Endothelial cell of umbilical vein (primary cell): ENCODE data around the gene MUC13. TPM values are rescaled to one million over a fixed set of nuclear protein-coding genes. Genes with fewer than 3 reads are reported as not detected.

Source experiments
- BruUV-seq: library from RNA; stranded (reverse); fragments of 400-500 nt; replicated peaks from 2 replicates; lab custom pipeline; 2021; lab: Mats Ljungman, UMichigan
- CTCF ChIA-PET: fragments of 300-600, 350-600 bp; sonication (Branson Sonifier 250); formaldehyde crosslinking; loops from one replicate; lab custom pipeline; 2021; ENCODE audit warnings: antibody characterized with exemption, inconsistent platforms; lab: Charles Lee
- POLR2A ChIA-PET: fragments of 300-600, 350-600 bp; sonication (Branson Sonifier 250); formaldehyde crosslinking; loops from one replicate; lab custom pipeline; 2021; ENCODE audit warnings: antibody characterized with exemption, inconsistent platforms; lab: Charles Lee
- DNase-seq: peaks from one replicate; pipeline ENCODE4 v3.0.0-alpha.2; 2011; ENCODE audit warnings: low read depth, low spot score
- FAIRE-seq: peaks from 2 replicates; lab custom pipeline; 2011; peaks lifted over from hg19 to GRCh38; lab: Jason Lieb, UNC
- H2AFZ ChIP-seq: 2 replicates; pipeline ENCODE4 v1.6.0; 2012; ENCODE audit warnings: low read depth, low read length, control low read depth, inconsistent platforms
- H3K27ac ChIP-seq: 2 replicates; pipeline ENCODE4 v1.5.1; 2011; ENCODE audit warnings: low read depth, mild to moderate bottlenecking, control low read depth, low read length, moderate library complexity; ENCODE audit not compliant: insufficient read depth
- H3K27me3 ChIP-seq, 2 experiments: 2 replicates each; pipeline versions ENCODE4 v1.6.0 to v1.6.1; 2011; ENCODE audit warnings: low read length in 2 of 2, mixed read lengths in 1 of 2; ENCODE audit not compliant: control insufficient read depth in 2 of 2, insufficient read depth in 2 of 2
- H3K36me3 ChIP-seq, 2 experiments: 2 replicates in 1 of 2; 3 replicates in 1 of 2; pipeline ENCODE4 v1.5.1; 2011; ENCODE audit warnings: low read length in 2 of 2, mild to moderate bottlenecking in 1 of 2, moderate library complexity in 1 of 2; ENCODE audit not compliant: control insufficient read depth in 2 of 2, insufficient read depth in 2 of 2; ENCODE audit errors: extremely low read depth in 1 of 2
- H3K4me1 ChIP-seq: 3 replicates; pipeline ENCODE4 v1.5.1; 2011; ENCODE audit warnings: mild to moderate bottlenecking, low read length; ENCODE audit not compliant: control insufficient read depth, insufficient read depth; ENCODE audit errors: extremely low read depth
- H3K4me2 ChIP-seq: 2 replicates; pipeline ENCODE4 v1.6.1; 2011; ENCODE audit warnings: low read length, control low read depth, mixed read lengths; ENCODE audit not compliant: insufficient read depth
- H3K4me3 ChIP-seq, 3 experiments: fragments of 200-600 bp in 1 of 3; sonication (generic), shearing (Covaris generic) in 1 of 3; replicated peaks in 1 of 3; 2 replicates each; pipeline ENCODE4 v1.5.1; 2011 to 2016; ENCODE audit warnings: control low read depth in 3 of 3, low read length in 3 of 3, mild to moderate bottlenecking in 2 of 3, inconsistent platforms in 1 of 3, low read depth in 1 of 3, moderate library complexity in 1 of 3; ENCODE audit not compliant: insufficient read depth in 1 of 3
- H3K79me2 ChIP-seq: 2 replicates; pipeline ENCODE4 v1.6.0; 2012; ENCODE audit warnings: low read length, inconsistent platforms; ENCODE audit not compliant: control insufficient read depth, insufficient read depth
- H3K9ac ChIP-seq: replicated peaks from 2 replicates; pipeline ENCODE3; 2011; ENCODE audit warnings: low read length, control low read depth; ENCODE audit not compliant: insufficient read depth; ENCODE audit errors: extremely low read depth
- H3K9me1 ChIP-seq: replicated peaks from 3 replicates; pipeline ENCODE4 v1.6.0; 2011; ENCODE audit warnings: mild to moderate bottlenecking, low read length; ENCODE audit not compliant: control insufficient read depth, insufficient read depth; ENCODE audit errors: extremely low read depth
- H3K9me3 ChIP-seq: replicated peaks from 2 replicates; pipeline ENCODE4 v1.5.1; 2012; ENCODE audit warnings: low read length, inconsistent platforms; ENCODE audit not compliant: control insufficient read depth, insufficient read depth
- H4K20me1 ChIP-seq: replicated peaks from 2 replicates; pipeline ENCODE3; 2011; ENCODE audit warnings: mild to moderate bottlenecking, low read length; ENCODE audit not compliant: control insufficient read depth, insufficient read depth; ENCODE audit errors: extremely low read depth
- CTCF ChIP-seq, 2 donors: IDR thresholded peaks; 1 replicate in 1 of 2; 2 replicates in 1 of 2; pipeline ENCODE4 v1.5.1; 2011; ENCODE audit warnings: low read length in 2 of 2, mild to moderate bottlenecking in 2 of 2, moderate library complexity in 2 of 2, control low read depth in 1 of 2, inconsistent platforms in 1 of 2, low read depth in 1 of 2; ENCODE audit not compliant: insufficient read depth in 1 of 2; ENCODE audit errors: extremely low read depth in 1 of 2
- EZH2 ChIP-seq: IDR thresholded peaks from 2 replicates; pipeline ENCODE4 v1.6.1; 2012; ENCODE audit warnings: borderline replicate concordance, low read depth, mild to moderate bottlenecking, moderate library complexity, low read length, inconsistent platforms; ENCODE audit not compliant: severe bottlenecking
- FOS ChIP-seq: IDR thresholded peaks from 2 replicates; pipeline ENCODE4 v1.6.1; 2011; ENCODE audit warnings: mild to moderate bottlenecking, low read length, moderate library complexity, borderline replicate concordance; ENCODE audit not compliant: insufficient read depth
- GATA2 ChIP-seq: IDR thresholded peaks from 2 replicates; pipeline ENCODE4 v1.7.0; 2011; ENCODE audit warnings: low read depth, mild to moderate bottlenecking, moderate library complexity, mixed read lengths, low read length; ENCODE audit not compliant: insufficient read length, insufficient read depth
- JUN ChIP-seq: IDR thresholded peaks from 2 replicates; pipeline ENCODE4 v1.6.1; 2011; ENCODE audit warnings: borderline replicate concordance, low read depth; ENCODE audit not compliant: insufficient read length, insufficient read depth
- MAX ChIP-seq: IDR thresholded peaks from 2 replicates; pipeline ENCODE4 v1.6.1; 2011; ENCODE audit not compliant: insufficient read depth, insufficient read length
- MYC ChIP-seq: IDR thresholded peaks from one replicate; pipeline ENCODE4 v1.6.1; 2011; ENCODE audit warnings: mild to moderate bottlenecking, low read depth, low read length
- POLR2A ChIP-seq: IDR thresholded peaks from 2 replicates; pipeline ENCODE4 v1.6.1; 2012; ENCODE audit warnings: low read depth, mild to moderate bottlenecking, control low read depth, low read length
- POLR2AphosphoS5 ChIP-seq: IDR thresholded peaks from 2 replicates; pipeline ENCODE4 v1.6.1; 2012; ENCODE audit warnings: low read depth, mild to moderate bottlenecking, control low read depth, low read length, moderate library complexity; ENCODE audit not compliant: insufficient read depth
- dilution Hi-C: fragments of 300-500 bp; cut with MboI; formaldehyde crosslinking; loops from one replicate; pipeline ENCODE4 v1.15.0; 2019; ENCODE audit warnings: low sequenced_read_pairs; ENCODE audit not compliant: extremely low pct_ligation_motif_present
- intact Hi-C: fragments of 100-400 bp; cut with micrococcal nuclease; formaldehyde crosslinking; loops from one replicate; pipeline ENCODE4 v1.10.0; 2022
- polyA plus RNA-seq, 4 experiments: library from polyadenylated mRNA; depleted of rRNA in 3 of 4; stranded (reverse) in 3 of 4; unstranded in 1 of 4; fragments of >200 nt; gene quantifications; 2 replicates each; pipeline versions ENCODE4 v1.2.1 to v1.2.3, GENCODE V29; 2011 to 2012; ENCODE audit warnings: missing spikeins in 1 of 4
- total RNA-seq: library from RNA; stranded (reverse); gene quantifications from 2 replicates; pipeline ENCODE4 v1.2.3, GENCODE V29; 2021

MUC13 gene
- total and polyA plus RNA-seq, 2 donors (not counting 3 experiments of a cell fraction or from before 2014, with no cell fraction given): not detected

GRCh38 chr3:124965413-124965812 is 30.9 kb upstream of the MUC13 start:
- Histone ChIP-seq H3K9me1 (no peaks in the 10 kb centered on the region), H3K27ac (no peak overlapping the region), H3K4me1 (peaks cover 3% of the 10 kb centered on the region), H3K9me3 (no peaks in the 10 kb centered on the region), H3K4me3 (no peak overlapping the region), H4K20me1 (no peaks in the 10 kb centered on the region), H3K27me3 (no peaks in the 10 kb centered on the region), H3K4me2 (no peak overlapping the region), H3K9ac (no peak overlapping the region), H3K79me2 (no peaks in the 10 kb centered on the region), H3K36me3 (peaks cover 4 to 15% of the 10 kb centered on the region in 2 experiments), H2AFZ (no peak overlapping the region)
- no TSS peak for BruUV-seq
- TF ChIP-seq POLR2A (no peak), GATA2 (no peak), POLR2AphosphoS5 (no peak), EZH2 (no peak), CTCF (IDR thresholded peaks at IDR 0.05; ENCODE audit: extremely low read depth in 1 of 2, insufficient read depth in 1 of 2, low read depth in 1 of 2, low read length in 2 of 2) (no peak), FOS (no peak), MAX (no peak), MYC (no peak), JUN (no peak)
- no peak for FAIRE-seq
- dilution Hi-C loops: no loop called here
- intact Hi-C loops: no loop called here
- POLR2A ChIA-PET: no interaction called here
- DNase-seq: peak; percentile 24
- CTCF ChIA-PET: interaction anchor here (1.4 to 1.8 kb wide), 2 partner anchors 13 to 20 kb away, joined by 3 to 4 read pairs; no protein-coding TSS in a partner anchor
